Type B pancreatic cell (in vitro differentiated cells): ENCODE data around the gene TLNRD1. TPM values are rescaled to one million over a fixed set of nuclear protein-coding genes. Genes with fewer than 3 reads are reported as not detected.

Experiments
- DNase-seq: peaks from one replicate; pipeline ENCODE4 v3.0.0; 2021; ENCODE audit warnings: mixed read lengths; ENCODE audit not compliant: unreplicated experiment; ENCODE audit errors: extremely low spot score
- H3K27ac Mint-ChIP-seq: 2 replicates; pipeline ENCODE4 v1.8.0; 2021; ENCODE audit warnings: mild to moderate bottlenecking, mixed read lengths
- H3K27me3 Mint-ChIP-seq: 2 replicates; pipeline ENCODE4 v1.8.0; 2021; ENCODE audit warnings: mixed read lengths
- H3K36me3 Mint-ChIP-seq: 2 replicates; pipeline ENCODE4 v1.8.0; 2021; ENCODE audit warnings: mixed read lengths
- H3K4me1 Mint-ChIP-seq: one replicate; pipeline ENCODE4 v1.8.0; 2021; ENCODE audit warnings: mixed read lengths; ENCODE audit not compliant: unreplicated experiment
- H3K4me3 Mint-ChIP-seq: 2 replicates; pipeline ENCODE4 v1.8.0; 2021; ENCODE audit warnings: mild to moderate bottlenecking, mixed read lengths
- H3K9me3 Mint-ChIP-seq: 2 replicates; pipeline ENCODE4 v1.8.0; 2021; ENCODE audit warnings: mixed read lengths
- CTCF ChIP-seq: fragments of 200-600 bp; sonication (generic); conservative IDR thresholded peaks from 2 replicates; pipeline ENCODE4 v1.5.0; 2021; ENCODE audit warnings: antibody characterized with exemption, mild to moderate bottlenecking
- total RNA-seq: library from RNA; stranded (reverse); gene quantifications from 2 replicates; pipeline ENCODE4 v1.2.1, GENCODE V29; 2021; ENCODE audit warnings: low replicate concordance

Gene TLNRD1
- total RNA-seq, 1 donor from 2014 or later = 20.1 TPM

- DNase-seq = no peak
- Mint-ChIP-seq H3K27me3 (no peaks in the 10 kb centered on the region), H3K27ac (peak overlapping the region; percentile 84), H3K4me1 (peaks cover 40% of the 10 kb centered on the region), H3K36me3 (peaks cover 17% of the 10 kb centered on the region), H3K4me3 (peak overlapping the region; percentile 82), H3K9me3 (no peaks in the 10 kb centered on the region)
- no peak for TF ChIP-seq CTCF
Observed at GRCh38 chr15:80986487-80986886, 14.2 kb upstream of the TLNRD1 start.

- no peaks in the 10 kb centered on the region for H3K27me3 Mint-ChIP-seq
- no peak for DNase-seq
- H3K27ac Mint-ChIP-seq = peak overlapping the region; percentile 94
- no peak for TF ChIP-seq CTCF
- peaks cover 11% of the 10 kb centered on the region for H3K36me3 Mint-ChIP-seq
- no peaks in the 10 kb centered on the region for H3K9me3 Mint-ChIP-seq
- peak overlapping the region; percentile 98 for H3K4me3 Mint-ChIP-seq
- peaks cover 37% of the 10 kb centered on the region for H3K4me1 Mint-ChIP-seq
Observed at GRCh38 chr15:80988148-80988796, 12.5 kb upstream of the TLNRD1 start.

GRCh38 chr15:80989081-80989517 lies 11.6 kb upstream of the TLNRD1 start:
- Mint-ChIP-seq H3K4me1 (peaks cover 34% of the 10 kb centered on the region), H3K27ac (peak overlapping the region; percentile 94), H3K36me3 (peaks cover 10% of the 10 kb centered on the region), H3K4me3 (peak overlapping the region; percentile 98), H3K9me3 (no peaks in the 10 kb centered on the region), H3K27me3 (no peaks in the 10 kb centered on the region)
- DNase-seq = no peak
- no peak for TF ChIP-seq CTCF

- no peaks in the 10 kb centered on the region for H3K9me3 Mint-ChIP-seq
- no peaks in the 10 kb centered on the region for H3K27me3 Mint-ChIP-seq
- DNase-seq = peak; percentile 97
- peaks cover 10% of the 10 kb centered on the region for H3K36me3 Mint-ChIP-seq
- no peak for TF ChIP-seq CTCF
- H3K27ac Mint-ChIP-seq = peak within 1 kb of the TSS; percentile 94
- H3K4me3 Mint-ChIP-seq = peak within 1 kb of the TSS; percentile 98
- peaks cover 29% of the 10 kb centered on the region for H3K4me1 Mint-ChIP-seq
Observed at GRCh38 chr15:80989518-80990478, 10.9 kb upstream of the TLNRD1 start, which contains the start of gene MESD. TSS of gene MESD (minus strand) at chr15:80989819. CDS start at chr15:80989791, 28 bp downstream.

- Mint-ChIP-seq H3K27ac (no peak overlapping the region), H3K36me3 (peaks cover 5% of the 10 kb centered on the region), H3K4me1 (peaks cover 21% of the 10 kb centered on the region), H3K9me3 (no peaks in the 10 kb centered on the region), H3K27me3 (no peaks in the 10 kb centered on the region), H3K4me3 (peak overlapping the region; percentile 37)
- no peak for DNase-seq
- TF ChIP-seq CTCF = no peak
Observed at GRCh38 chr15:80990955-80991354, 9.8 kb upstream of the TLNRD1 start.
